NCI-H345 (cell line): Measurements from ENCODE around the gene C16orf82.
"Not testable (repeated sequence)": the region's sequence is repeated elsewhere in the genome, so short reads cannot be mapped to it uniquely, and the experiment has no call there.

ENCODE experiments used
- DNase-seq: peaks from one replicate; lab custom pipeline; 2025; lab: John Stamatoyannopoulos, UW

The C16orf82 gene

DNA sequence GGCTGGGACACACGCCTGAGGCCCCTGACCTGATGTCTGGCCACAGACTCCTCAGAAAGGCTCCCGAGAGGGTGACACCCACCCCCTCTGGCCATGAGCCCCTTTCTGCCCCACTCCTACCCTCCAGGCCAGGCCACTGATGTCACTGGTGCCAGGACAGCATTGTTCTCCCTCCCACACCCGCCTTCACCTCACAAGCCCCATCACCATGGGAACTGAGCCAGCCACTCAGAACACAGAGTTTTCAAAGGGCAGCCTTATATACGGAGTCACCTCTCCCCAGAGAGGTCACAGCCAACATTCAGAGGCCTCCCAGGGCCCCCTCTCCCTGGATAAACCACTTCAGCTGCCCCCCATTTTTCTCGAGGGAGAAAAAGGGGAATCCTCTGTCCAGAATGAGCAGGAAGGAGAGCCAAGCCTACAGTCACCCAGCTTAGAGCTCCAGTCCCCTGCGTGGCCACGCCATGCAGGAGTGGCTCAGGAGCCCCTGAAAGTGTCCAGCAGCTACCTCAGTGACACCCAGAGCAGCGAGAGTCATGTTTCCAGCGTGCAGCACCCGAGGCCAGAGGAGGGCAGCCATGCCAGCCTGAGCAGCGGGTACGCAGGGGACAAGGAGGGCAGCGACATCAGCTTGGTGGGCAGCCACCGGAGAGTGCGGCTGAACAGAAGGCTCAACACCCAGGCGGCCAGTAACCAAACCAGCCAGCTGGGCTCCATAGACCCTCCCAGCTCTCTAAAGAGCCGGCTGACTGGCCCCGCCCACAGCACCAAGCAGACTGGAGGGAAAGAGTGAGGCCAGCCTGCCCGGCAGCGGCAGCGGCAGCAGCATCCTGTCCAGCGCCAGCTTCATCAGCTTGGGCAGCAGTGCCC, at the start of gene C16orf82:
Gene C16orf82, plus strand, starts transcription at position 260 of the 870 bp plus-strand sequence.
- DNase-seq, result no peak

DNA sequence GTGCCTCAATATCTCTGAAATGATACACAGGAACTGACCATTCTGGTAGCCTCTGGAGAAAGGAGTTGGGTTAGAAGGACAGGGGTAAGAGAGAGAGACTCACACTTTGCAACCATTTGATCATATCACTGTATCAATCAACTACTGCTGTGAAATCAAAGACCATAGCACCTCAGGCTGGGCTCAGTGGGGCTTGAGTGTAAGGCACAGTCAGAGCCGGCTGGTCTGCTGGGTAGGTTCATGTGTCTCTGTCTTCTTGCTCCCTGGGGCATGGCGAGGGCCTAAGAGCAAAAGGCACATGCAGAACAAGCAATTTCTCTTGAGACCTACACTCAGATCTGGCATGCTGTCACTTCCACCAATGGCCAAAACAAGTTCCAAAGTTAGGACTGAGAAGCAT, 46.7 kb upstream of the C16orf82 start:
- DNase-seq, result no peak

DNA sequence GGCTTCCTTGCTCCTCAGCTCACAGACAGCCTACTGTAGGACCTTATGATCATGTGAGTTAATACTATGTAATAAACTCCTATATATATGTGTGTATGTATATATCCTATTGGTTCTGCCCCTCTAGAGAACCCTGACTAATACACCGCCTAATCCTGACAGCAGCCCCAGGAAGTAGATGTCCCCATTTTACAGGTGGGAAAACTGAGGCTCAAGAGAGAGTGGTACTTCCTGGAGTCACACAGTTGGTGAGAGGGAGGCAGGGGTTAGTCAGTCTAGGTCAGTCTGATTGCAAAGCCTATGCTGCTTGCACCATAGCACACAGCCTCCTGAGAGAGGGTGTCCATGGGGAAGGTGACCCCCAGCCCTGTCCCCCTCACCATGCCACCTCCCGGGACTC, 42.7 kb upstream of the C16orf82 start:
- no peak for DNase-seq

DNA sequence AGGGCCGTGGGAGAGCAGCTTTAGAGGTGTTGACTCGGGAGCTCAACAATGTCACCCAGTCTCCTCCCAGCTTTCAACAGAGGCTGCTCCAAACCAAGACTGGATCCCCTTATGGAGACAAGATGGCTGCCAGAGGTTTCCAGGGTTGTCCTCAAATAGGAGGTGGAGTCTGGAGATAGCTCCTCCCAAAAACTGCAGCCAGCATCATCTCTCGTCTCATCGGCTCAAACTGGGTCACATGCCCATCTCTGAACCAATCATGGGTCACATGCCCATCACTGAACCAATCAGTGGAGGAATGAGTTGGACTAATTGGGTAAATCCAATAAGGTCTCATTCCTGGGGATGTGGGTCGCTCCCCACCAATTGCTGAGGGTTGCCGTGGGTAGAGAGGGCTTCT, 41.1 kb upstream of the C16orf82 start:
- no peak for DNase-seq

DNA sequence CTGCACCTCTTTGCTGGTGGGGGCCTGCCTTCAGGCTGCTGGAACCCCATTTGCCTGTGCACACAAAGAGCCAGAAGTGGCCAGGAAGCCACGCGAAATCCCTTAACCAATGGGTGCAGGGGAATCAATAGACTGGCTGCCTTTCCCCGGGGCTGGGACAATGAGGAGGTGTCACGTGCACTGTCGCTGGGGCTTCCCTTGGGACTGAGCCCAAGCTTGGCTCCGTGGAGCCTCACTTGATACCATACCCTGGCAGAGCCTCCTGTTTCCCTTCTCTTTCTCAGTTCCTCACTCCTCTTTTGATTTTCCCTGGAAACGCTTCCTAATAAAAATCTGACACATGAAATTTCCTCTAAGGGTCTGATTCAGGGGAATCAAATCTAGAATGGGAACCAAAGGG, 38.8 kb upstream of the C16orf82 start:
- DNase-seq, result no peak

DNA sequence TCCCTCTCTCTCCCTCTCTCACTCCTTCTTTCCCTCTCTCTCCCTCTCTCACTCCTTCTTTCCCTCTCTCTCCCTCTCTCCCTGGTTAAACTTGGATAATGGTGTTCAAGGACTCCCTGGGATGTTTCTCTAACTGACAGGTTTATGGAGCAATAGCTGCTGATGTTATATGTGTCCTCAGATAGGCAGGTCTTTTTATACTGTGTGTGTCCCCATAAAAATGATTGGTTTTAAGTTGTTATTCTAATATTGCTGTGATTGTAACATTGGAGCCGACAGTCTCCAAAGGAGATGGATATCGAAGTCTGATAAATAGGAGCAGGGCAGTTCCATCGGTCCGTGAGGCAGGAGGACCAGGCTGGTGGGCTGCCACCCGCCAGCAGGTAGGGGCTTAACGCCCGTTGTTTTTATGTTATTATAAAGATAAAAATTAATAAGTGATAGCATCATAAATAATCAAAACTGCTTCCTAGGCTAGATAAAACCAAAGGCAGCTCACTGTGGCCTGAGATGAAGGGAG, 38.1 kb upstream of the C16orf82 start:
- DNase-seq, result no peak

DNA sequence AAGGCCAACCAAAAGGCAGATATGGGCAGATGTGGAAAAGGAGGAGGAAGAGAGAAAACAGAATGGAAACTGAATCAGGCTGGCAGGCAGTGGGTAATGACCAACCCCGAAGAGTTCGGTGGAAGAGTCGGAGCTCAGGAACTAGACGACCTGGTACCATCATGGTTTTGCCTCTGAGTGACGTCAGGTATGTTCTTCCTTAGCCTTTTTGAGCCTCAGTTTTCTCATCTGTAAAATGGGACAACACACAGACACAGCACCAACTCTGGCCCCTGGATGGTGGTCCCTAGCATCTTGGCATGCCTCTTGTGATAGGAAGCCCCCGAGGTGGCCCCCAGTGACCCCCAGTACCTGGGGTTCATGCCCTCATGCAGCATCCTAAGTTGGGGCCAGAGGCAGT, 37.2 kb upstream of the C16orf82 start:
- DNase-seq, result no peak

DNA sequence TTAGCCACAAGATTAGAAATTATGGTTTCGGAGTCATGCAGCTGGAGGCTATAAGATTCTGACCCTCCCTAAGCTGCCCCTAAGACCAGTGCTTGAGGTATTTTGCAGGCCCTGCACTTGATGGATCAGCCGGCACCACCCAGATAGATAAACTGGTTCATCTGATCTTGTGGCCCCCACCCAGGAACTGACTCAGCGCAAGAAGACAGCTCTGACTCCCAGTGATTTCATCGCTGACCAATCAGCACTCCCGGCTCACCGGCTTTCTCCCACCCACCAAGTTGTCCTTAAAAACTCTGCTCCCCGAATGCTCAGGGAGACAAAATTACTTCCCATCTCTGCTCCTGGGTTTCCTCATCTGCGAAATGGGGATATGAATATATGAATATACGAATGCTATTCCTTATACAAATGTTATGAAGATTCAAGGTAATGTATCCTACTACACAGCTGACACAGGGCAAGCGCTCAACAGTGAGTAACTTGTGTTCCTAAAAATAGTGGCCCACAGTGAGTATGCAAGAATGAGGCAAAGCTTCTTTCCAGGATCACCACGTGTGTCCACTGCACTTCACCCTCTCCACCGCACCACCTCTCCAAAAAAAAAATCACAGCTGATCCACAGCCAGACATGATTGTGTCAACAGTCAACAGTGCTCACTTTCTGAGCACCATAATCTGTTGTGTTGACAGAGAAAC, 33.3 kb upstream of the C16orf82 start:
- DNase-seq, result no peak

DNA sequence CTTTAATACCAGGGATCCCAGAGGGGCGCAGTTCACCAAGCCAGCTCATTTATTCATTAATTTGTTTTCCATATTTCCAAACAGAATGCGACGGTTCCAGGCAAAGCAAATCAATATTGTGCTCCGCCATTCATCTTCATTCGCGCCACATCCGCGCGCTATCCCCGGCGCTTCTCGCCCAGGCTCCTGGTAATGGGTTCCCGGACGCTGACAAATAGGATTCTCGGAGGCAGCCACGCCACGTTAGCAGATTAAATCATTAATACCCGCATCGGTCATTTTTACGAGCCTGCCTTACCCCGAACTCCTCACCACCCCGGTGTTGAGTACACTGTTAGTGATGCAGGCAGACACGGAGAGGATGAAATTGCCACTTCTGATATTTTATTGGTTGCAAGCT, 26.0 kb upstream of the C16orf82 start:
- no peak for DNase-seq

DNA sequence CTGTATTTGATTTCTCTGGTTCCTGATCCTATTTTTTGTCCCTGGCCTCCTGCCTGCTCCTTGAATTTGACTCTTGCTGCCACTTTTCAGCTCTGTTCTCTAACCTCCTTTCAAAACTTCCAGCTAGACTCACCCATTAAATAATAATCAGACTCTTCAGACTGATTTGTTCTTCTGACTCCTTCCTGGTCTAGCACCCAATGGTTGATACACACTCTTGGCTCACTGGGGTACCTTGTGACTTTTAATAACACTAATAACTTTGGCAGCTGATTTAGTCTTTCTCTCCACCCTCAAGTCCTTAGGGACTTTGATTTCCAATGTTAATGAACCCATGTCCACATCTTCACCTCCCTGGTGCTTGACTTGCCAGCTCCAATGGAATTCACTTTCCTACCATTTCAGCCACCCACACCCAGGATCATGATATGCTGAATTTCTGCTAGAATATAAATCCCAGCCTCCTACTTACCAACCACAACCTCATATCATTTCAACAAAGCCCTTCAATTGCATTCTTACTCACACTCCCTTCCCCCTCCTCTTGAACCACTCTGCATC, 19.7 kb upstream of the C16orf82 start:
- no peak for DNase-seq

DNA sequence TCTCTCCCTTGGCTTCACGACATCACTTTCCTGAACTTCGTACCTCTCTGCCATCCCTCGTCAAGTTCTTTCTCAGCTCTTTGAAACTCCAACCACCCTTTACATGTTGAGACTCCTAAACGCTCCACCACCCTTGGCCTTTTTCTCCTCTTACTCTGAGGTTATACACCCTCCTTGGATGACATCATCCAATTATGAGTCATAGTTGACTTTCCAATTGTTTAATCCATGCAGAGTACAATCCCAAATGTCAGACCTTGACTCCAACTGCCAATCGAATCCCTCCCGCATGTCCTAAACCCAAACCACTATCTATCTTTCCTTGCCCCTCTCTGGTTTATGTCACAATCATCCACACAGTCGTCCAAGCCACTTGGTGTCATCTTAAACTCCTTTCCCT, 18.4 kb upstream of the C16orf82 start:
- DNase-seq, result no peak

DNA sequence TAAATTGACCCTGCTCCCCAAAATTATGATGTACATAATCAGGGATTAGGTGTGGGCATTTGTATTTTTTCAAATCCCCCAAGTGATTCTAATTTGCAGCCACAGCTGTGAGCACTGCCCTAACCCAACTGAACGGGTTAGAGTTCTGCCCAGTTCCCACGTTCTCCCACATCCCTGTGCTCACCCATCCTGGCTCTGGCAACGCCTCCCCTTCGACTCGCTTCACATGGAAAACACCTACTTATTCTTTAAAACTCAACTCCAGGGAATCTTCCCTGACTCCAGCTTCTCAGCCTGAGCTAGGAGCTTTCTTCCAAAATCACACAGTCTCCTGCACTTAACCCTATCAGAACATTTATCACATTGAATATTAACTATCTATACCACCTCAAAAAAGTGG, 17.6 kb upstream of the C16orf82 start:
- no peak for DNase-seq

DNA sequence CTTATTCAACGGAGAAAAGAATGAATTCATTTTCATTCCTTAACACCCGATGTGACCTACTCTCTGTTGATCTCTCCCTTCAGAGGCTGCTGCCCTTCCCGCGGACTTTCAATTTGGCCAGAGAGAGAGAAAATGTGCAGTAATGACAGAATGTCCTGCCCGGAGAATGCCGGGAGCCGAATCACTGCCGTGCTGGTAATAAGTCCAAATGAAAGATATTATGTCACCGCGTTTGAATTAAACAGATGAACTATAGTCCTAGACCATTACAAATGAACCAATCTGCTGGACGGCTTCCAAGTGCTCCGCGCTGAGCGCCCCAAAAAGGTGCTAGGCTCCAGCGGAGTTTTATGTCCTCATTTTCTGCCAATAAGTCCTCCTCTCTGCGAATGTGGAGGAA, 14.7 kb upstream of the C16orf82 start:
- DNase-seq, result no peak

DNA sequence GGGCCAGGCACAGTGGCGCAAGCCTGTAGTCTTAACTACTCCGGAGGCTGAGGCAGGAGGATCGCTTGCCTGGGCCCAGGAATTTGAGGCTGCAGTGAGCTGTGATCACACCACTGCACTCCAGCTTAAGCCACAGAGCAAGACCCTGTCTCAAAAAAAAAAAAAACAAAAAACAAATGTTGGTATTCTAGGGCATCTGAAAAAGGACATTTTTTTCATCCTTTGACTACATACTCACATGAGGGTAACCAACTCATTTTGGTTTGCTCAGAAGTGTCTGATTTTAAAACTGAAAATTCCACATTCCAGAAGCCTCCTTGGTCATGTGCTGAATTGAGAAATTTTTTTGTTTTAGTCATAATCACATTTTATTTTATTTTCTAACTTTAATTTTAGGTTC, 12.7 kb upstream of the C16orf82 start:
- DNase-seq, result no peak

DNA sequence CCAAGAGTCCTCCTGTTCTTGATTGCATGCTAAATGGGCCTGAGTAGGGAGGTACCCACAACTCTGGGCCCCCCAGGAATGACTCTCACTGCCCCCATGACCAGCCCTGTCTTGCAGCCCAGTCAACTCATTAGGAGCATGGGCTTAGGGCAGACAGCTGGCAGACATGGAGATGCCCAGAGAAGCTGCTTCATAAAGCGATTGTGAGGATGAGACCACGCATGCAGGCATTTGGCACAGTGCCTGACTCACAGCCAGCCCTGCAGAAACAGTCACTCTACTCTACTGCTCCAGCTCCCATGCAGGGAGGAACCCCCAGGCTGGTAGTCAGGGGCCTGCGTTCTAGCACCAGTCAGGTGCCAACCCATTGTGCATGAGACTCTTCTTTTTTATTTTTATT, 8.4 kb upstream of the C16orf82 start:
- DNase-seq, result no peak

DNA sequence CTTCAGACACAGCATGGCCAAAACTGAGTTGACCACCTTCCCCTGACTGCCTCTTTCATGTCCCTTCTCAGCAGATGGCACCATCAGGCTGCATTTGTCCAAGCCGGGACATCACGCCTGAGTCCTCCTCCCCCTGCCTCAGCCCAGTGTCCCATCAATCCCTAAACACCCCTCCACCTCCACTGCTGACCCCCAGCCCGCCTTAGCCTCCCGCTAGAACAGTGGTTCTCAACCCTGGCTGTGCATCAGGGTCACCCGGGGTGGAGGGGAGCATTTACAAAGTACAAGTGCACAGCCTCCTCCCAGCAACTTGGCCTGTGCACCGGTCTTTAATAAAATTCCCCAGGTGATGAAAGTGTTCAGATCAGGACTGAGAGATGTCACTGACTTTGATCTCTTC, 4.0 kb downstream of the C16orf82 start:
- no peak for DNase-seq

DNA sequence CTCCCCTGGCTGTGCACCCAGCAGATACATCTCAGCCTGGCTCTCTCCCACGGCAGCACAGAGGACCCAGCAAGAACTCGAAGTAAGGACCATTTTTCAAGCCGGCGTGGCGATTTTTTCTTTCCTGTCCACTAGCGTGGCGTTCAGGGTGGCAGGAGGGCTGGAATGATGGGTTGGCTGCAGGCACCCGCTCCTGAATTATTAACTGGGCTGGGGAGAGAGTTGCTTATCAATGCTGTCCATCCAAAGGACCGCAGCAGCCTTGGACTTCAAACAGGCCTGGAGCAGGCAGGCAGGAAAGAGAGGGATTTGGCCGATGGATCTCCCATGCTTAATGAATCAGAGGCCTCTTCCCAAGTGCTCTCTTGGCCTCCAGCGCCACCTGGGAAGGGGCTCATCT, 7.0 kb downstream of the C16orf82 start:
- DNase-seq, result no peak

DNA sequence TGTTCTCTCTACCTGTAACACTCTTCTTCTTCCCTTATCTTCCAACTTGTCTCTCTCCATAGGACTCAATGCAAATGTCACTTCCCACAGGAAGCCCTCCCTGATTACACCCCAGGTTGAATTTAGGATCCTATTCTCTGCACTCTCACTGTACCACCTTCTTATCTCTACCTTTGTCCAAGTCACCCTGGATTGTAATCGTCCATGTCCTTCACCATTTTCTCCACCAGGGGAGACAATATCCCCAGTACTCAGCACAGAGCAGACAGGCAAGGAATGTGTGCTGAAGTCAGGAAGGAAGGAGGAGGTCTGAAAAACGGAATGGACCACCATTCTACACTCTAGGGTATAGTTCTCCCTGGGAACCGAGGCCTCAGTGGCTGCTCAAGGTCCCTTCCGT, 14.2 kb downstream of the C16orf82 start:
- DNase-seq, result no peak

DNA sequence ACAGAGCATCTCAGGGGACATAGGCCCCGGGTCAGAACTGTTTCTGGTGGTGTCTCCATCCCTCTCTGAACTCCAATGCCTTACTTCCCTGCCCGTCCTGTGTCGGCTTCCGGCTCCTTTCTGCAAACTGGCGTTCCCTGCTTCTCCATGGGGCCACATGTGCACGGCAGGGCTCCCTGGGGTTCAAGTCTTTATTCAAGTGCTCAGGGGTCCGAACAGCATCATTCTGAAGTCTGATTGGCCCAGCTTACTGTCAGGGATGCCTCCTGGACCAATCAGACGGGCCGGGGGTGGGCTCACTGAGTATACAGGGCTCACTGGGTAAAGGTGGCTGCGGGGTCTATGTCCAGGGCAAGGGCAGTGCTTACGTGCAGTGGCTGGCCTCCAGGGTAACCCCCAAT, 17.1 kb downstream of the C16orf82 start:
- DNase-seq, result no peak

DNA sequence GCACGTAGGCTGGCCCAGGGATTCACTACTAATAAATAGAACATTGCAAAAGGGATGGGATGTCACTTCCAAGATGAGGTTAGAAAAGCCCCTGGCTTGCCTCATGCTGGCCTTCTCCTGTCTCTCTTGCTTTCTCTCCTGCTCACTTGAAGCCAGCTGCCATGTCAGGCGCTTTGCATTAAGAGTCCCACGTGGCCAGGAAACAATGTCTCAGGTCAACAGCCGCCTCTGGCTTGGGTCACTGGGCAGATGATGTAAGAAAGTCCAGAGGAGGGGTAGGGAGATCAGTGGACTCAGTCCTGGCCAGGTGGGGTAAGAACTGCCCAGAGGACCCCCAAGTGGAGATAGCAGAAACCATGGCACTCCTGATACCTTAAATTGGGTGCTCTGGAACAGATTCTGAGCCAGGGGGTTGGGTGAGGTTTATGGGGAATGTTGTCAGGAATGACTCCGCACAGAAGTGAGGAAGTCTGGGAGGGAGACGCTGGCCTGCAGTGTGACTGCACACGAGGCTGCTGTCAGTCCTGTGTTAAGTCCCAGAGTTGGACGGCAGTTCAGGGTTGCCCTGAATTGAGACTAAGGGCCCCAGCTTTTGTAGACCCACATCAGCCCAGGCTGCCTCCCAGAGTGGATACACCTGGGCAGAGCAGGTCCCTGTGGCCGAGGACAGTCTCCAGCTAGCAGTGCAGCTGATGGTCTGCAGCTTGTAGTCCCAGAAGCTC, 17.7 kb downstream of the C16orf82 start:
- no peak for DNase-seq

DNA sequence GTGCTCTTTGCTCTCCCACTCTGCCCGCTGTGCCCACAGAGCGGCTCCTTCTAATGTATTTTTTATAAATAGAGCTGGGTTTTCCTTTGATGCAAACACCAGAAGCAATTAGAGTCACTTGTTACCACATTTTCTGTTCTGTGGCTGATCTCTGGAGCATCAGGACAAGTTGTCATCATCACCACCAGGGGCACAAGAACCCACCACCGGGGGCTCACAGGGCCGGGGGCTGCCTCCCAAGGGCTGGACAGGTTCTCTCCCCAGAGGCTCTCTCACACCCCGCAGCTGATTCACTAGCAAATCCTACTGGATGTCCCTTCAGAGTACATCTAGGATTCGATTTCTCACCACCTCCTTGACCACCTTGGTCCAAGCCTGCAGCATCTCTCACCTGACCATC, 18.5 kb downstream of the C16orf82 start:
- no peak for DNase-seq

DNA sequence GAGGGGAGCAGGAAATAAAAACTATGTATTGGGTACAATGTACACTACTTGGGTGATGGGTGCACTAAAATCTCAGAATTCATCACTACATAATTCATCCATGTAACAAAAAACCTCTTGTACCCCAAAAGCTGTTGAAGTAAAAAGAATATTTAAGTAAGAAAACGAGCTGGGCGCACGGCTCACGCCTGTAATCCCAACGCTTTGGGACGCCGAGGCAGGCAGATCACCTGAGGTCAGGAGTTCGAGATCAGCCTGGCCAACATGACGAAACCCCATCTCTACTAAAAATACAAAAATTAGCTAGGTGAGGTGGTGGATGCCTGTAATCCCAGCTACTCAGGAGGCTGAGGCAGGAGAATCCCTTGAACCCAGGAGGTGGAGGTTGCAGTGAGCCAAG, 19.3 kb downstream of the C16orf82 start:
- DNase-seq, result not testable (repeated sequence)
